NB4 (cell line): Measurements from ENCODE around the gene IL1RL2.
A peak's percentile ranks its signal among the peaks of the same experiment; 100 is the strongest.

Source experiments
- MYC ChIP-seq: IDR thresholded peaks from 2 replicates; pipeline ENCODE4 v1.6.1; 2011; ENCODE audit warnings: low read depth, low read length
- POLR2A ChIP-seq: IDR thresholded peaks from 2 replicates; pipeline ENCODE4 v1.6.1; 2011; ENCODE audit warnings: mild to moderate bottlenecking; ENCODE audit not compliant: insufficient read length; ENCODE audit errors: extremely low read depth
- TF ChIP-seq, protein P1 (sequence below): IDR thresholded peaks from one replicate; pipeline ENCODE4 v1.5.1; 2012; ENCODE audit warnings: low read depth, low read length
- TF ChIP-seq, protein P2 (sequence below): IDR thresholded peaks from 2 replicates; pipeline ENCODE4 v1.6.1; 2011; ENCODE audit warnings: low read depth, low read length

DNA sequence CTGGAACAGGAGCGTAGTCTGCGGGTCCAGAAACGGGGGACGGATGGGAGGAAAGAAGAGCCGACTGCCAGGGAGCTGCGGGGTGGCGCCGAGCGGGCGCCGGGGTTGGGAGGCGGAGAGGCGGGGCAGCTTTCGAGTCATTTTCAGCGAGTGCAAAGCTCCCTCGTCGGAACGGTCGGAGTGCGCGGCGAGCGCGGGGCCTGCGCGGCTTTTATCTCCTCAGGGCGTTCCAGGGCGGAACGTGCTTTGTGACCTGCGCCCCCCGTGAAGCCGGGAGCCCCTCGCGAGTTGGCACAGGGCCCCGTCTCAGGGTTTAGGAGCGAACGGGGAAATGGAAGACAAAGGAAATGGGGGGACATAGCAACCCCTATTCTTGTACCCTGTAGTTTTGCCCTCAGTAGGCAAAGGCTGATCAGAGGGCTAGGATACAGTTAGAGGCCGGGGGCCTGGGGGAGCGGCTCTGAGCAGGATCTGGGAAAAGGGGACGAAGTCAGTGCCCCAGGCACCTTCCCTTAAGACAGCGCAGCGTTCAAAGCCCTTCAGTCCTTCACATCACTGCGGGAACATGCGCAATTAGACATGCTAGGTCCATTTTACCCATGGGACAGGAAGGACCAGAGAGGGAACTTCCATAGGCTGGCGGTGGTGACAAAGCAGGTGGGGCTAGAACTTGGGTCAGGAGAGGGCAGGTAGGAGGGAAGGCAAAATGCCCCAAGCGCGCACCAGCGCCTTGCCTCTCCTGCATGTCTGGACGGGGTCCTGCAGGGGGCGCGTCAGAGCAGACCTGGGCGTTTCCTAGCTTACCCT lies 64.4 kb downstream of the IL1RL2 start:
- TF ChIP-seq, protein P1, sequence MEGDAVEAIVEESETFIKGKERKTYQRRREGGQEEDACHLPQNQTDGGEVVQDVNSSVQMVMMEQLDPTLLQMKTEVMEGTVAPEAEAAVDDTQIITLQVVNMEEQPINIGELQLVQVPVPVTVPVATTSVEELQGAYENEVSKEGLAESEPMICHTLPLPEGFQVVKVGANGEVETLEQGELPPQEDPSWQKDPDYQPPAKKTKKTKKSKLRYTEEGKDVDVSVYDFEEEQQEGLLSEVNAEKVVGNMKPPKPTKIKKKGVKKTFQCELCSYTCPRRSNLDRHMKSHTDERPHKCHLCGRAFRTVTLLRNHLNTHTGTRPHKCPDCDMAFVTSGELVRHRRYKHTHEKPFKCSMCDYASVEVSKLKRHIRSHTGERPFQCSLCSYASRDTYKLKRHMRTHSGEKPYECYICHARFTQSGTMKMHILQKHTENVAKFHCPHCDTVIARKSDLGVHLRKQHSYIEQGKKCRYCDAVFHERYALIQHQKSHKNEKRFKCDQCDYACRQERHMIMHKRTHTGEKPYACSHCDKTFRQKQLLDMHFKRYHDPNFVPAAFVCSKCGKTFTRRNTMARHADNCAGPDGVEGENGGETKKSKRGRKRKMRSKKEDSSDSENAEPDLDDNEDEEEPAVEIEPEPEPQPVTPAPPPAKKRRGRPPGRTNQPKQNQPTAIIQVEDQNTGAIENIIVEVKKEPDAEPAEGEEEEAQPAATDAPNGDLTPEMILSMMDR = peak; percentile 63
- TF ChIP-seq, protein P2, sequence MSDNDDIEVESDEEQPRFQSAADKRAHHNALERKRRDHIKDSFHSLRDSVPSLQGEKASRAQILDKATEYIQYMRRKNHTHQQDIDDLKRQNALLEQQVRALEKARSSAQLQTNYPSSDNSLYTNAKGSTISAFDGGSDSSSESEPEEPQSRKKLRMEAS = no peak
- TF ChIP-seq POLR2A (no peak), MYC (no peak)
